ENCODE results near the gene BUB3.
"Not testable (repeated sequence)": the region's sequence is repeated elsewhere in the genome, so short reads cannot be mapped to it uniquely, and the experiment has no call there.

The BUB3 gene

GRCh38 chr10:123165445-123166072 is 11.4 kb downstream of the BUB3 start:
- no peak for TF ChIP-seq ZFX (IDR thresholded peaks at IDR 0.05)
- no peak for TF ChIP-seq CTCF (conservative IDR thresholded peaks at IDR 0.05)

GRCh38 chr10:123166618-123167017 is 12.4 kb downstream of the BUB3 start:
- H3K27ac ChIP-seq, result no peak overlapping the region
- TF ChIP-seq CTCF (conservative IDR thresholded peaks at IDR 0.05), result no peak
- TF ChIP-seq ZFX (IDR thresholded peaks at IDR 0.05), result no peak

More at GRCh38 chr10:123165445-123166072, 11.4 kb downstream of the BUB3 start:
- no peak overlapping the region for H3K27ac ChIP-seq

GRCh38 chr10:123170961-123171360 is 16.8 kb downstream of the BUB3 start:
- TF ChIP-seq CTCF (conservative IDR thresholded peaks at IDR 0.05) (no peak), ZFX (IDR thresholded peaks at IDR 0.05) (no peak)

GRCh38 chr10:123171616-123172015 is 17.4 kb downstream of the BUB3 start:
- H3K27ac ChIP-seq, result not testable (repeated sequence)

More at GRCh38 chr10:123170961-123171360, 16.8 kb downstream of the BUB3 start:
- H3K27ac ChIP-seq, result no peak overlapping the region

- no peak overlapping the region for H3K27ac ChIP-seq
- no peak for TF ChIP-seq CTCF (conservative IDR thresholded peaks at IDR 0.05)
- TF ChIP-seq ZFX (IDR thresholded peaks at IDR 0.05), result no peak
Measured at GRCh38 chr10:123175389-123176387, 21.5 kb downstream of the BUB3 start.

- H3K27ac ChIP-seq, result not testable (repeated sequence)
Measured at GRCh38 chr10:123178390-123178789, 24.2 kb downstream of the BUB3 start.

- TF ChIP-seq ZFX (IDR thresholded peaks at IDR 0.05), result no peak
- no peak for TF ChIP-seq CTCF (conservative IDR thresholded peaks at IDR 0.05)
- no peak overlapping the region for H3K27ac ChIP-seq
Measured at GRCh38 chr10:123180101-123181090, 26.2 kb downstream of the BUB3 start.

Measured in C4-2B (cell line).